MM.1S (cell line): ENCODE data around the gene HKDC1.

Experiments
- CTCF ChIP-seq: fragments of 300-600 bp; sonication (generic); IDR thresholded peaks from 2 replicates; pipeline ENCODE4 v1.5.1; 2016; ENCODE audit warnings: antibody characterized with exemption, low read length, mixed read lengths
- EZH2 ChIP-seq: fragments of 300-600 bp; sonication (generic); optimal IDR thresholded peaks from 2 replicates; pipeline ENCODE3; 2017; ENCODE audit warnings: low read depth, mild to moderate bottlenecking, antibody characterized with exemption, low read length, mixed read lengths

GRCh38 chr10:69242040-69242851 is 22.1 kb downstream of the HKDC1 start:
- no peak for TF ChIP-seq CTCF
- no peak for TF ChIP-seq EZH2
